HepG2 (cell line): Measurements from ENCODE around the gene PCGF3. TPM values are rescaled to one million over a fixed set of nuclear protein-coding genes. Genes with fewer than 3 reads are reported as not detected.

Experiments
- ADNP ChIP-seq: sonication (generic); formaldehyde crosslinking; IDR thresholded peaks from 2 replicates; pipeline ENCODE4 v1.4.0; 2020; ENCODE audit warnings: missing genetic modification reagents
- AGO1 ChIP-seq: fragments of 200-400 bp; formaldehyde crosslinking; IDR thresholded peaks from 2 replicates; pipeline ENCODE4 v1.6.1; 2017; ENCODE audit warnings: mild to moderate bottlenecking, low read depth, low read length, moderate library complexity; ENCODE audit not compliant: poor library complexity, severe bottlenecking
- CCDC6 ChIP-seq: sonication (generic); formaldehyde crosslinking; IDR thresholded peaks from 2 replicates; pipeline ENCODE4 v1.8.1; 2022; ENCODE audit warnings: mild to moderate bottlenecking, missing genetic modification reagents, moderate library complexity
- GABPB1 ChIP-seq: IDR thresholded peaks from 2 replicates; pipeline ENCODE4 v1.6.1; 2016; ENCODE audit warnings: mild to moderate bottlenecking, missing genetic modification reagents, moderate library complexity, missing compliant biosample characterization
- KDM6A ChIP-seq: IDR thresholded peaks from 2 replicates; pipeline ENCODE4 v1.6.1; 2016; ENCODE audit warnings: low read depth
- NCOA1 ChIP-seq: sonication (generic); formaldehyde crosslinking; IDR thresholded peaks from 2 replicates; pipeline ENCODE4 v1.9.0; 2021; ENCODE audit warnings: missing genetic modification reagents
- NFRKB ChIP-seq: fragments of 450-650 bp; IDR thresholded peaks from 2 replicates; pipeline ENCODE4 v1.6.1; 2017
- ONECUT2 ChIP-seq: sonication (generic); formaldehyde crosslinking; IDR thresholded peaks from 2 replicates; pipeline ENCODE4 v1.4.0; 2020; ENCODE audit warnings: missing genetic modification reagents
- POLR2AphosphoS5 ChIP-seq: IDR thresholded peaks from 2 replicates; pipeline ENCODE4 v1.6.1; 2012; ENCODE audit warnings: low read depth, low read length
- SP5 ChIP-seq: IDR thresholded peaks from 2 replicates; pipeline ENCODE4 v1.6.1; 2016; ENCODE audit warnings: low read depth, borderline replicate concordance
- THAP11 ChIP-seq: IDR thresholded peaks from 2 replicates; pipeline ENCODE4 v1.6.1; 2016; ENCODE audit warnings: missing biosample characterization, missing genetic modification reagents
- ZC3H13 ChIP-seq: sonication (generic); formaldehyde crosslinking; IDR thresholded peaks from 2 replicates; pipeline ENCODE4 v1.8.1; 2023; ENCODE audit warnings: mild to moderate bottlenecking, missing genetic modification reagents, moderate library complexity
- ZNF256 ChIP-seq: sonication (generic); formaldehyde crosslinking; conservative IDR thresholded peaks from 2 replicates; pipeline ENCODE4 v1.4.0; 2020; ENCODE audit warnings: missing genetic modification reagents
- ZNF292 ChIP-seq: sonication (generic); formaldehyde crosslinking; IDR thresholded peaks from 2 replicates; pipeline ENCODE4 v1.8.1; 2022; ENCODE audit warnings: mild to moderate bottlenecking, low read depth, missing genetic modification reagents, borderline replicate concordance
- ZSCAN21 ChIP-seq: sonication (generic); formaldehyde crosslinking; IDR thresholded peaks from 2 replicates; pipeline ENCODE4 v1.8.0; 2022; ENCODE audit warnings: mild to moderate bottlenecking, missing genetic modification reagents, moderate library complexity, borderline replicate concordance
- polyA plus RNA-seq, 8 experiments: library from polyadenylated mRNA; depleted of rRNA in 3 of 8; stranded (reverse) in 7 of 8; unstranded in 1 of 8; fragments of >200 nt; fragmentation: Illumina TruSeq in 4 of 8; extraction: Trizol in 4 of 8; gene quantifications; 2 replicates each; pipeline versions ENCODE4 v1.2.1 to v1.2.3, GENCODE V29; 2011 to 2016; ENCODE audit warnings: low read depth in 4 of 8, missing spikeins in 1 of 8, mixed read lengths in 1 of 8; ENCODE audit not compliant: insufficient read depth in 1 of 8
- total RNA-seq, 5 experiments: library from RNA; depleted of rRNA; stranded (reverse); fragments of >200 nt; fragmentation: Illumina TruSeq; extraction: Trizol; gene quantifications; 2 replicates each; pipeline ENCODE4 v1.2.3, GENCODE V29; 2016; ENCODE audit warnings: low read depth in 1 of 5
- TF ChIP-seq, protein P1 (sequence below): sonication (generic); formaldehyde crosslinking; IDR thresholded peaks from 2 replicates; pipeline ENCODE4 v1.5.1; 2020; ENCODE audit warnings: missing genetic modification reagents, mild to moderate bottlenecking, borderline replicate concordance
- TF ChIP-seq, protein P2 (sequence below): sonication (generic); formaldehyde crosslinking; IDR thresholded peaks from 2 replicates; pipeline ENCODE4 v1.4.0; 2020; ENCODE audit warnings: missing genetic modification reagents
- TF ChIP-seq, protein P3 (sequence below): sonication (generic); formaldehyde crosslinking; IDR thresholded peaks from 2 replicates; pipeline ENCODE4 v1.5.1; 2020; ENCODE audit warnings: mild to moderate bottlenecking, missing genetic modification reagents, moderate library complexity
- TF ChIP-seq, protein P4 (sequence below): sonication (generic); formaldehyde crosslinking; conservative IDR thresholded peaks from 2 replicates; pipeline ENCODE4 v1.8.0; 2022; ENCODE audit warnings: mild to moderate bottlenecking, moderate library complexity, missing genetic modification reagents

The PCGF3 gene
- total and polyA plus RNA-seq, 2 of the 13 experiments (the other 11 are each of a cell fraction or from before 2014, with no cell fraction given): 28.6 to 66.2 TPM

DNA sequence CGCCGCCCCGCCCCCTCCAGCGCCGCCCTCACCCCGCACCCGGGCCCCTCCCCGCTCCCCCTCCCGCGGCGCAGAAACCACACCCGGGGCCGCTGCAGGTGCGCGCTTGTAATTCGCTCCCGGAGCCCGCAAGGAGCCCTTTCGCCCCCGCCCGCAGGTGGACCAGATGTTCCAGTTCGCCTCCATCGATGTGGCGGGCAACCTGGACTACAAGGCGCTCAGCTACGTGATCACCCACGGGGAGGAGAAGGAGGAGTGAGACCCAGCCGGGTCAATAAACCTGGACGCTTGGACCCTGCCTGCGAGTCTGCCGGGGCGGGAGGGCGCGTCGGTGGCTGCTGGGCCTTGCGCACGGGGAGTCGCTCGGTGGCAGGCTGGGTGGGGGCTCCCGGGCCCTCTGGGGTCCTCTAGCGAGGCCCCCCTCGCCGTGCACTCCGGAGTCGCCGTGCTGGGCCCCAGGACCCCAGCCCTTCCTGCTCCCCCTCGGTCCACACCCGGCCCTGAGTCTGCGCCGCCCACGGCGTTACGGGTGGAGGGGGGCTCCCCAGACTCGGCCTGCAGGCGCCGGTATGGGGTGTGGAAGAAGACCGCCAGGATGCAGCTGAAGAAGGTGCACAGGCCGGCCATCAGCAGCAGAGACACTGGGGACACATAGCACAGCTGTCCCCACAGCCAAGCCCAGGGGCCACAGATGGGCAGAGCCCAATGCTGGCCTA lies 23.7 kb upstream of the PCGF3 start (continued):
- TF ChIP-seq, protein P1, sequence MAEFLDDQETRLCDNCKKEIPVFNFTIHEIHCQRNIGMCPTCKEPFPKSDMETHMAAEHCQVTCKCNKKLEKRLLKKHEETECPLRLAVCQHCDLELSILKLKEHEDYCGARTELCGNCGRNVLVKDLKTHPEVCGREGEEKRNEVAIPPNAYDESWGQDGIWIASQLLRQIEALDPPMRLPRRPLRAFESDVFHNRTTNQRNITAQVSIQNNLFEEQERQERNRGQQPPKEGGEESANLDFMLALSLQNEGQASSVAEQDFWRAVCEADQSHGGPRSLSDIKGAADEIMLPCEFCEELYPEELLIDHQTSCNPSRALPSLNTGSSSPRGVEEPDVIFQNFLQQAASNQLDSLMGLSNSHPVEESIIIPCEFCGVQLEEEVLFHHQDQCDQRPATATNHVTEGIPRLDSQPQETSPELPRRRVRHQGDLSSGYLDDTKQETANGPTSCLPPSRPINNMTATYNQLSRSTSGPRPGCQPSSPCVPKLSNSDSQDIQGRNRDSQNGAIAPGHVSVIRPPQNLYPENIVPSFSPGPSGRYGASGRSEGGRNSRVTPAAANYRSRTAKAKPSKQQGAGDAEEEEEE (CRISPR knock-in tag): no peak
- TF ChIP-seq NCOA1 (CRISPR knock-in tag) (0 out of 2 replicates have a peak, but pooled peaks have one; percentile 32), AGO1 (peak; percentile 87), THAP11 (CRISPR knock-in tag) (0 out of 2 replicates have a peak, but pooled peaks have one; percentile 14), NFRKB (no peak), CCDC6 (CRISPR knock-in tag) (no peak), ADNP (CRISPR knock-in tag) (no peak), POLR2AphosphoS5 (peak; percentile 60), ONECUT2 (CRISPR knock-in tag) (peak; percentile 61; the same call in 1 of the 2 replicates), SP5 (CRISPR knock-in tag) (peak; percentile 49; the same call in 1 of the 2 replicates), ZC3H13 (CRISPR knock-in tag) (peak; percentile 76), ZNF292 (CRISPR knock-in tag) (peak; percentile 37; the same call in 1 of the 2 replicates), ZNF256 (no peak), ZSCAN21 (CRISPR knock-in tag) (0 out of 2 replicates have a peak, but pooled peaks have one; percentile 46), KDM6A (CRISPR knock-in tag) (no peak), GABPB1 (CRISPR knock-in tag) (peak; percentile 22; the same call in 1 of the 2 replicates)
- TF ChIP-seq, protein P2, sequence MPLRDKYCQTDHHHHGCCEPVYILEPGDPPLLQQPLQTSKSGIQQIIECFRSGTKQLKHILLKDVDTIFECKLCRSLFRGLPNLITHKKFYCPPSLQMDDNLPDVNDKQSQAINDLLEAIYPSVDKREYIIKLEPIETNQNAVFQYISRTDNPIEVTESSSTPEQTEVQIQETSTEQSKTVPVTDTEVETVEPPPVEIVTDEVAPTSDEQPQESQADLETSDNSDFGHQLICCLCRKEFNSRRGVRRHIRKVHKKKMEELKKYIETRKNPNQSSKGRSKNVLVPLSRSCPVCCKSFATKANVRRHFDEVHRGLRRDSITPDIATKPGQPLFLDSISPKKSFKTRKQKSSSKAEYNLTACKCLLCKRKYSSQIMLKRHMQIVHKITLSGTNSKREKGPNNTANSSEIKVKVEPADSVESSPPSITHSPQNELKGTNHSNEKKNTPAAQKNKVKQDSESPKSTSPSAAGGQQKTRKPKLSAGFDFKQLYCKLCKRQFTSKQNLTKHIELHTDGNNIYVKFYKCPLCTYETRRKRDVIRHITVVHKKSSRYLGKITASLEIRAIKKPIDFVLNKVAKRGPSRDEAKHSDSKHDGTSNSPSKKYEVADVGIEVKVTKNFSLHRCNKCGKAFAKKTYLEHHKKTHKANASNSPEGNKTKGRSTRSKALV (CRISPR knock-in tag): peak; percentile 45; the same call in 1 of the 2 replicates
- TF ChIP-seq, protein P3, sequence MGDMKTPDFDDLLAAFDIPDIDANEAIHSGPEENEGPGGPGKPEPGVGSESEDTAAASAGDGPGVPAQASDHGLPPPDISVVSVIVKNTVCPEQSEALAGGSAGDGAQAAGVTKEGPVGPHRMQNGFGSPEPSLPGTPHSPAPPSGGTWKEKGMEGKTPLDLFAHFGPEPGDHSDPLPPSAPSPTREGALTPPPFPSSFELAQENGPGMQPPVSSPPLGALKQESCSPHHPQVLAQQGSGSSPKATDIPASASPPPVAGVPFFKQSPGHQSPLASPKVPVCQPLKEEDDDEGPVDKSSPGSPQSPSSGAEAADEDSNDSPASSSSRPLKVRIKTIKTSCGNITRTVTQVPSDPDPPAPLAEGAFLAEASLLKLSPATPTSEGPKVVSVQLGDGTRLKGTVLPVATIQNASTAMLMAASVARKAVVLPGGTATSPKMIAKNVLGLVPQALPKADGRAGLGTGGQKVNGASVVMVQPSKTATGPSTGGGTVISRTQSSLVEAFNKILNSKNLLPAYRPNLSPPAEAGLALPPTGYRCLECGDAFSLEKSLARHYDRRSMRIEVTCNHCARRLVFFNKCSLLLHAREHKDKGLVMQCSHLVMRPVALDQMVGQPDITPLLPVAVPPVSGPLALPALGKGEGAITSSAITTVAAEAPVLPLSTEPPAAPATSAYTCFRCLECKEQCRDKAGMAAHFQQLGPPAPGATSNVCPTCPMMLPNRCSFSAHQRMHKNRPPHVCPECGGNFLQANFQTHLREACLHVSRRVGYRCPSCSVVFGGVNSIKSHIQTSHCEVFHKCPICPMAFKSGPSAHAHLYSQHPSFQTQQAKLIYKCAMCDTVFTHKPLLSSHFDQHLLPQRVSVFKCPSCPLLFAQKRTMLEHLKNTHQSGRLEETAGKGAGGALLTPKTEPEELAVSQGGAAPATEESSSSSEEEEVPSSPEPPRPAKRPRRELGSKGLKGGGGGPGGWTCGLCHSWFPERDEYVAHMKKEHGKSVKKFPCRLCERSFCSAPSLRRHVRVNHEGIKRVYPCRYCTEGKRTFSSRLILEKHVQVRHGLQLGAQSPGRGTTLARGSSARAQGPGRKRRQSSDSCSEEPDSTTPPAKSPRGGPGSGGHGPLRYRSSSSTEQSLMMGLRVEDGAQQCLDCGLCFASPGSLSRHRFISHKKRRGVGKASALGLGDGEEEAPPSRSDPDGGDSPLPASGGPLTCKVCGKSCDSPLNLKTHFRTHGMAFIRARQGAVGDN (CRISPR knock-in tag): peak; percentile 56; the same call in 1 of the 2 replicates
- TF ChIP-seq, protein P4, sequence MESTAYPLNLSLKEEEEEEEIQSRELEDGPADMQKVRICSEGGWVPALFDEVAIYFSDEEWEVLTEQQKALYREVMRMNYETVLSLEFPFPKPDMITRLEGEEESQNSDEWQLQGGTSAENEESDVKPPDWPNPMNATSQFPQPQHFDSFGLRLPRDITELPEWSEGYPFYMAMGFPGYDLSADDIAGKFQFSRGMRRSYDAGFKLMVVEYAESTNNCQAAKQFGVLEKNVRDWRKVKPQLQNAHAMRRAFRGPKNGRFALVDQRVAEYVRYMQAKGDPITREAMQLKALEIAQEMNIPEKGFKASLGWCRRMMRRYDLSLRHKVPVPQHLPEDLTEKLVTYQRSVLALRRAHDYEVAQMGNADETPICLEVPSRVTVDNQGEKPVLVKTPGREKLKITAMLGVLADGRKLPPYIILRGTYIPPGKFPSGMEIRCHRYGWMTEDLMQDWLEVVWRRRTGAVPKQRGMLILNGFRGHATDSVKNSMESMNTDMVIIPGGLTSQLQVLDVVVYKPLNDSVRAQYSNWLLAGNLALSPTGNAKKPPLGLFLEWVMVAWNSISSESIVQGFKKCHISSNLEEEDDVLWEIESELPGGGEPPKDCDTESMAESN (CRISPR knock-in tag): peak; percentile 57; the same call in 1 of the 2 replicates
